Forelimb muscle (tissue), 1 donor: Measurements from ENCODE around the gene RNPEPL1. TPM values are rescaled to one million over a fixed set of nuclear protein-coding genes. Genes with fewer than 3 reads are reported as not detected.

Source experiments
- DNase-seq: peaks from one replicate; pipeline ENCODE4 v3.0.0-alpha.2; 2013; ENCODE audit warnings: low read depth
- polyA plus RNA-seq: library from polyadenylated mRNA; unstranded; fragments of 120-200 nt; gene quantifications from one replicate; pipeline ENCODE4 v1.2.1, GENCODE V29; 2013; ENCODE audit not compliant: insufficient read length

Gene RNPEPL1
- polyA plus RNA-seq, 1 donor = 33.2 TPM

DNA sequence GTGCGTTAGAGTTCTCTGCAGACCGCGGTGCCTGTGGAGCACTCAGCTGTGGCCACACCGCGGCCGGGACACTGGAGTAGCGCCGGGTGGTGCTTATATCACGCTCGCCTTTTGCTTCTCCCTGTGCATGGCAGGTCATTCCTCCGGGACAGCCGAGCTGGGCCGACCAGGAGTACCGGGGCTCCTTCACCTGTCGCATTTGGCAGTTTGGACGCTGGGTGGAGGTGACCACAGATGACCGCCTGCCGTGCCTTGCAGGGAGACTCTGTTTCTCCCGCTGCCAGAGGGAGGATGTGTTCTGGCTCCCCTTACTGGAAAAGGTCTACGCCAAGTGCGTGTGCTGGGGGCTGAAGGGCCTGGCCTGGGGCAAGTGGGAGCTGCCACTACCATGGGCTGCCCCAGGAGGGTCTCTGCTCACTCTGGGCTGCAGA is 22.4 kb downstream of the RNPEPL1 start:
- DNase-seq = no peak

GRCh38 chr2:240591226-240591625 is 22.9 kb downstream of the RNPEPL1 start:
- DNase-seq = no peak

DNA sequence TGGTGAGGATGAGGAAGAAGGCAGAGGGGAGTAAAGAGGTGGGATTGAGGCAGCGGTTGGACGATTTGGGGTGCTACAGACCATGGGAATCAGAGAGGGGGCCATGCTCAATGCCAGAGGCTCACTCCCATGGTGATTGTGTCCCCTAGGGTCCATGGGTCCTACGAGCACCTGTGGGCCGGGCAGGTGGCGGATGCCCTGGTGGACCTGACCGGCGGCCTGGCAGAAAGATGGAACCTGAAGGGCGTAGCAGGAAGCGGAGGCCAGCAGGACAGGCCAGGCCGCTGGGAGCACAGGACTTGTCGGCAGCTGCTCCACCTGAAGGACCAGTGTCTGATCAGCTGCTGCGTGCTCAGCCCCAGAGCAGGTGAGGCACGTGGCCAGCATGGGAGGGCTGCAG is 23.5 kb downstream of the RNPEPL1 start:
- DNase-seq = no peak

- no peak for DNase-seq
Observed at GRCh38 chr2:240593026-240593702, 24.9 kb downstream of the RNPEPL1 start.

- no peak for DNase-seq
Observed at GRCh38 chr2:240593703-240594451, 25.6 kb downstream of the RNPEPL1 start.

DNA sequence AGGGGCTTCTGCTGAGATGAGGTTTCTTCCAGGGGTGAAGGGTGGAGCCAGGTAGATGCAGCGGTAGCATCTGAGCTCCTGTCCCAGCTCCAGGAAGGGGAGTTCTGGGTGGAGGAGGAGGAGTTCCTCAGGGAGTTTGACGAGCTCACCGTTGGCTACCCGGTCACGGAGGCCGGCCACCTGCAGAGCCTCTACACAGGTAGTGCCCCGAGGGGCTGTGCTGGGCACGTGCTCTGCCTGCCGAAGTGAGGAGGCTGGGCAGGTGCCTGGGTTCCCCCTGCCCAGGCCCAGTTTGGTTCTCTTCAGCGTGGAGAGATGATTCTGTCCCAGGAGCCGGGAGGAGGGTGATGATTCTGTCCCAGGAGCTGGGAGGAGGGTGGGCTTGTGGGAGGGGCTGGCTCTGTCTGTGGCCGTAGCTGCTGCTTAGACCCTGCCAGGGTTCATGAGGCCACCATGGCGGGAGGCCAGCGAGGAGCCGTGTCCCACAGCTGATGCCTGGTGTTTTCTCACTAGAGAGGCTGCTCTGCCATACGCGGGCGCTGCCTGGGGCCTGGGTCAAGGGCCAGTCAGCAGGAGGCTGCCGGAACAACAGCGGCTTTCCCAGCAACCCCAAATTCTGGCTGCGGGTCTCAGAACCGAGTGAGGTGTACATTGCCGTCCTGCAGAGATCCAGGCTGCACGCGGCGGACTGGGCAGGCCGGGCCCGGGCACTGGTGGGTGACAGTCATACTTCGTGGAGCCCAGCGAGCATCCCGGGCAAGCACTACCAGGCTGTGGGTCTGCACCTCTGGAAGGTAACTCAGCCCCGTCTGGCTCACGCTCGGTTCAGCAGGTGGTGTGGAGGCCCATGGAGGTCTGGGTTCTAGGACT is 26.5 kb downstream of the RNPEPL1 start:
- no peak for DNase-seq

- no peak for DNase-seq
Observed at GRCh38 chr2:240595381-240596079, 27.2 kb downstream of the RNPEPL1 start.

DNA sequence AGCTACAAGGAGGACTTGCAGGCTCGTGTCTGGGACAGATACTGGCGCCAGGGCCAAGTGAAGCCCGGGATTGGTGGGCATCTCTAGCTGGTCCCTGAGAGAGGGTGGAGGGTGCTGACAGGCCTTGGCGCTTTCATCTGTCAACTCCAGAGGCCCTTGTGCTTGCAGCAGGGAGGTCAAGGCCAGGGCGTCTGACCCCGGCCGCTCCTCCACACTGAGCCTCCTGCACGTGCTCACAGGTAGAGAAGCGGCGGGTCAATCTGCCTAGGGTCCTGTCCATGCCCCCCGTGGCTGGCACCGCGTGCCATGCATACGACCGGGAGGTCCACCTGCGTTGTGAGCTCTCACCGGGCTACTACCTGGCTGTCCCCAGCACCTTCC is 27.8 kb downstream of the RNPEPL1 start:
- DNase-seq = no peak

DNA sequence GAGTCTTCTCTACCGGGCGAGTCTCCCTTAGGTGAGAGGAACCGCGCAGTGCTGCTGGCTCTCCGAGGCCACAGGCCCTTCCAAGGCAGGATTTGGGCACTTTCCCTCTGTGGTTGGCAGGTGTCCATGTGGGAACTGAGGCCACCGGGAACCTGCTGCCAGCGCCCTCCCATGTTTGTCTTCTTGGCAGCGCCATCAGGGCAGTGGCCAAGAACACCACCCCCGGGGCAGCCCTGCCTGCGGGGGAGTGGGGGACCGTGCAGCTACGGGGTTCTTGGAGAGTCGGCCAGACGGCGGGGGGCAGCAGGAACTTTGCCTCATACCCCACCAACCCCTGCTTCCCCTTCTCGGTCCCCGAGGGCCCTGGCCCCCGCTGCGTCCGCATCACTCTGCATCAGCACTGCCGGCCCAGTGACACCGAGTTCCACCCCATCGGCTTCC is 28.2 kb downstream of the RNPEPL1 start:
- DNase-seq = no peak

- DNase-seq = no peak
Observed at GRCh38 chr2:240597054-240597418, 28.8 kb downstream of the RNPEPL1 start.

GRCh38 chr2:240597419-240598181 is 29.3 kb downstream of the RNPEPL1 start:
- no peak for DNase-seq

DNA sequence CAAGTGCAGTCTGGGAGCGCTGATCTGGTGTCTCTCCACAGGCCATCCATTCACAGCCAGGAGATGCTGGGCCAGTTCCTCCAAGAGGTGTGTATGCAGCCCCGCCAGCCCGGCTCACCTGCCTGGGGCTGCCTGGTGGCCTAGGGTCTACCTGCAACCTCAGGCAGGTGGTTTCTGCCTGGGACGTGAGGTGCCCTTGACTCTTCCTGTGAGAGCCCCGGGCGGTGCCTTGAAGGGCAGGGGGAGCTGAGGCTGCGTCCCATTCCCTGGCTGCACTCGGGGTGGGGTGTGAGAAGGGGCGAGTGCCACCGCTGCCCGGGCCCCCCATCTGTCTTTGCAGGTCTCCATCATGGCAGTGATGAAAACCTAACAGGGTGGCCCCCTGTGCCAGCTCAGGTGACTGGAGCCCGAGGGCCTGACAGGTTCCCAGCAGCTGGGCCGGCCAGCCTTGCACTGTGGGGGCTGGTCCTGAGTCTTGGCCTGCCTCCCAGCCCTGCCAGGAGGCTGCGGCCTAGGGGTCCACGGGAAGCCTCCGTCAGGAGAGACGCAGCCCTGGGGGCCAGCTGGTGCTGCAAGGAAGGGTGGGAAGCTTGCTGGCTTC is 30.1 kb downstream of the RNPEPL1 start:
- no peak for DNase-seq

DNA sequence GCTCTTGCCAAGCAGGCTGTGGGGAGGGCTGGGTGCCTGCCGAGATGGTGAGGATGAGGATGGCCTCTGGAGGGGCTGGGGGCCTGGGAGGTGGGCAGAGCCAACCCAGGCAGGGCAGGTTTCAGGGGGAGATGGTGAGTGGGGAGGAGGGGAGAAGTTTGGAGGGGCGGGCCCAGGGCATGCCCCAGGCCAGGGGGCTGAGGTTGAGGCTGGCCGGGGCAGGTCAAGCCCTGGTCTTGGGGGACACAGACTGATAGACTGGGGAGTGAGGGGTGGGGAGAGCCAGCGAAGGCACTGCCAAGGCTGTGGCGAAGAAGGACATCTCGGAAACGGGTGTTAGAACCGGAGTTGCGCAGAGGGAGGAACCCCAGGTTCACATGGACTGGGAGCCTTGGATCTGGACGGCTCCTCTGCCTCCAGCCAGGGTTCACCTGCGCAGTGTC is 30.9 kb downstream of the RNPEPL1 start:
- DNase-seq = no peak

GRCh38 chr2:240600451-240600961 is 32.2 kb downstream of the RNPEPL1 start:
- no peak for DNase-seq

GRCh38 chr2:240601061-240601830 is 33.0 kb downstream of the RNPEPL1 start:
- DNase-seq = no peak

- no peak for DNase-seq
Observed at GRCh38 chr2:240601831-240602160, 33.5 kb downstream of the RNPEPL1 start.

GRCh38 chr2:240602266-240603050 is 34.2 kb downstream of the RNPEPL1 start:
- no peak for DNase-seq

- no peak for DNase-seq
Observed at GRCh38 chr2:240603081-240603835, 35.0 kb downstream of the RNPEPL1 start.
